H1 (cell line): ENCODE results near the gene RBP3. TPM values are rescaled to one million over a fixed set of nuclear protein-coding genes. Genes with fewer than 3 reads are reported as not detected.

ENCODE experiments used
- CTCF ChIA-PET: fragments of 300-600 bp; sonication (Branson Sonifier 250); formaldehyde crosslinking; loops from one replicate; lab custom pipeline; 2021; ENCODE audit not compliant: partially characterized antibody; lab: Charles Lee
- POLR2A ChIA-PET: fragments of 300-600 bp; sonication (Branson Sonifier 250); formaldehyde crosslinking; loops from one replicate; lab custom pipeline; 2021; ENCODE audit warnings: inconsistent platforms; ENCODE audit not compliant: partially characterized antibody; lab: Charles Lee
- DNase-seq, 2 experiments: peaks; one replicate each; pipeline versions ENCODE4 v3.0.0 to v3.0.0-alpha.2; 2010 to 2022; ENCODE audit warnings: low spot score in 2 of 2, low read depth in 1 of 2, mixed read lengths in 1 of 2
- FAIRE-seq: peaks from 2 replicates; lab custom pipeline; 2011; peaks lifted over from hg19 to GRCh38; lab: Jason Lieb, UNC
- H2AFZ ChIP-seq: 2 replicates; pipeline ENCODE4 v1.8.1; 2012; ENCODE audit warnings: low read length, inconsistent platforms
- H2AK5ac ChIP-seq: 2 replicates; pipeline ENCODE4 v1.6.1; 2013; ENCODE audit warnings: low read depth, low read length
- H2BK120ac ChIP-seq: replicated peaks from 2 replicates; pipeline ENCODE3; 2013; ENCODE audit warnings: low read depth, low read length, inconsistent platforms
- H2BK12ac ChIP-seq: 2 replicates; pipeline ENCODE4 v1.6.1; 2013; ENCODE audit warnings: low read depth, low read length
- H2BK15ac ChIP-seq: 2 replicates; pipeline ENCODE4 v1.6.1; 2013; ENCODE audit warnings: low read length
- H2BK20ac ChIP-seq: 2 replicates; pipeline ENCODE4 v1.6.1; 2013; ENCODE audit warnings: low read length
- H2BK5ac ChIP-seq: 2 replicates; pipeline ENCODE4 v1.6.1; 2013; ENCODE audit warnings: low read depth, low read length
- H3K14ac ChIP-seq: 2 replicates; pipeline ENCODE4 v1.6.1; 2013; ENCODE audit warnings: inconsistent platforms; ENCODE audit not compliant: insufficient read length
- H3K18ac ChIP-seq: 2 replicates; pipeline ENCODE4 v1.6.1; 2013; ENCODE audit warnings: low read length; ENCODE audit errors: extremely low read depth
- H3K23ac ChIP-seq: 2 replicates; pipeline ENCODE4 v1.6.1; 2013; ENCODE audit warnings: inconsistent platforms; ENCODE audit not compliant: insufficient read length
- H3K23me2 ChIP-seq: 2 replicates; pipeline ENCODE4 v1.6.1; 2013; ENCODE audit warnings: low read depth, low read length
- H3K27ac ChIP-seq: 2 replicates; pipeline ENCODE4 v1.6.1; 2011; ENCODE audit warnings: low read depth, low read length, inconsistent platforms
- H3K27me3 ChIP-seq, 4 experiments: replicated peaks in 1 of 4; 1 replicate in 1 of 4; 2 replicates in 3 of 4; pipeline versions ENCODE4 v1.6.1 to v1.8.1; 2011 to 2013; ENCODE audit warnings: low read length in 3 of 4, mild to moderate bottlenecking in 3 of 4, inconsistent platforms in 2 of 4, mixed read lengths in 2 of 4, moderate library complexity in 1 of 4; ENCODE audit not compliant: control insufficient read depth in 3 of 4, insufficient read depth in 3 of 4; ENCODE audit errors: extremely low read depth in 1 of 4
- H3K36me3 ChIP-seq, 4 experiments: 2 replicates each; pipeline versions ENCODE4 v1.6.1 to v1.8.1; 2011 to 2013; ENCODE audit warnings: mild to moderate bottlenecking in 4 of 4, low read length in 3 of 4, moderate library complexity in 2 of 4, control low read depth in 1 of 4, inconsistent platforms in 1 of 4; ENCODE audit not compliant: insufficient read depth in 4 of 4, control insufficient read depth in 2 of 4
- H3K4ac ChIP-seq: replicated peaks from 2 replicates; pipeline ENCODE3; 2013; ENCODE audit warnings: low read length, low read depth, mixed read lengths, inconsistent platforms; ENCODE audit not compliant: insufficient read length
- H3K4me1 ChIP-seq, 4 experiments: replicated peaks in 1 of 4; 1 replicate in 1 of 4; 2 replicates in 3 of 4; pipeline versions ENCODE4 v1.6.1 to v1.8.1; 2011 to 2013; ENCODE audit warnings: low read length in 3 of 4, inconsistent platforms in 2 of 4, mixed read lengths in 1 of 4; ENCODE audit not compliant: insufficient read depth in 4 of 4, control insufficient read depth in 3 of 4
- H3K4me2 ChIP-seq, 2 experiments: 2 replicates each; pipeline versions ENCODE4 v1.6.1 to v1.8.1; 2011 to 2013; ENCODE audit warnings: low read depth in 2 of 2, low read length in 2 of 2, control low read depth in 1 of 2, inconsistent platforms in 1 of 2, mild to moderate bottlenecking in 1 of 2; ENCODE audit not compliant: insufficient read depth in 1 of 2
- H3K4me3 ChIP-seq, 4 experiments: fragments of 200-600, 300-600 bp in 1 of 4; sonication (generic), shearing (Covaris generic), sonication (Bioruptor Twin) in 1 of 4; 2 replicates each; pipeline versions ENCODE4 v1.5.1 to v1.8.1; 2011 to 2016; ENCODE audit warnings: low read length in 4 of 4, low read depth in 3 of 4, control low read depth in 2 of 4, inconsistent platforms in 2 of 4, mild to moderate bottlenecking in 2 of 4, mixed read lengths in 1 of 4, moderate library complexity in 1 of 4; ENCODE audit not compliant: insufficient read depth in 2 of 4; ENCODE audit errors: extremely low read depth in 1 of 4
- H3K56ac ChIP-seq: replicated peaks from 2 replicates; pipeline ENCODE3; 2013; ENCODE audit warnings: low read depth, mild to moderate bottlenecking, mixed read lengths, low read length, inconsistent platforms; ENCODE audit not compliant: insufficient read length
- H3K79me1 ChIP-seq: 2 replicates; pipeline ENCODE4 v1.6.1; 2013; ENCODE audit warnings: low read depth, low read length, control low read depth
- H3K79me2 ChIP-seq, 2 experiments: 2 replicates each; pipeline versions ENCODE4 v1.6.1 to v1.8.1; 2012 to 2013; ENCODE audit warnings: low read length in 2 of 2, mild to moderate bottlenecking in 2 of 2, inconsistent platforms in 1 of 2; ENCODE audit not compliant: insufficient read depth in 2 of 2, control insufficient read depth in 1 of 2
- H3K9ac ChIP-seq, 4 experiments: replicated peaks in 1 of 4; 1 replicate in 1 of 4; 2 replicates in 3 of 4; pipeline versions ENCODE4 v1.6.1 to v1.8.1; 2011 to 2013; ENCODE audit warnings: low read depth in 3 of 4, low read length in 3 of 4, control low read depth in 2 of 4, mild to moderate bottlenecking in 2 of 4, moderate library complexity in 2 of 4, inconsistent platforms in 1 of 4; ENCODE audit errors: extremely low read depth in 1 of 4
- H3K9me3 ChIP-seq, 2 experiments: 2 replicates each; pipeline versions ENCODE4 v1.6.1 to v1.8.1; 2012 to 2013; ENCODE audit warnings: mild to moderate bottlenecking in 2 of 2, moderate library complexity in 2 of 2, control low read depth in 1 of 2, inconsistent platforms in 1 of 2, low read depth in 1 of 2, low read length in 1 of 2, mixed read lengths in 1 of 2; ENCODE audit not compliant: insufficient read depth in 2 of 2
- H4K20me1 ChIP-seq, 2 experiments: replicated peaks in 1 of 2; 2 replicates each; pipeline versions ENCODE3 to v1.8.1; 2011 to 2013; ENCODE audit warnings: inconsistent platforms in 2 of 2, low read length in 2 of 2, mild to moderate bottlenecking in 1 of 2; ENCODE audit not compliant: insufficient read depth in 2 of 2, control insufficient read depth in 1 of 2
- H4K5ac ChIP-seq: 2 replicates; pipeline ENCODE4 v1.6.1; 2013; ENCODE audit warnings: low read length, low read depth, mixed read lengths, inconsistent platforms; ENCODE audit not compliant: insufficient read length
- H4K8ac ChIP-seq: 2 replicates; pipeline ENCODE4 v1.8.0; 2013; ENCODE audit warnings: mild to moderate bottlenecking, moderate library complexity, low read length, inconsistent platforms; ENCODE audit not compliant: insufficient read depth; ENCODE audit errors: extremely low read depth
- H4K91ac ChIP-seq: replicated peaks from 2 replicates; pipeline ENCODE3; 2013; ENCODE audit warnings: low read length, mixed read lengths, inconsistent platforms; ENCODE audit not compliant: insufficient read length
- BRCA1 ChIP-seq: IDR thresholded peaks from 2 replicates; pipeline ENCODE4 v1.6.1; 2012; ENCODE audit warnings: low read depth, low read length, improper control_type of control experiment
- CBX5 ChIP-seq: fragments of 300-800, 300-1000 bp; sonication (generic); IDR thresholded peaks from 2 replicates; pipeline ENCODE4 v1.7.1; 2016; ENCODE audit warnings: antibody characterized with exemption, low read length, low read depth
- CHD1 ChIP-seq: IDR thresholded peaks from 2 replicates; pipeline ENCODE4 v1.6.1; 2012; ENCODE audit warnings: low read depth, low read length, improper control_type of control experiment
- FOSL1 ChIP-seq: IDR thresholded peaks from 2 replicates; pipeline ENCODE4 v1.6.1; 2011; ENCODE audit warnings: mild to moderate bottlenecking, low read depth, low read length, moderate library complexity; ENCODE audit not compliant: insufficient read depth
- HDAC2 ChIP-seq, 2 experiments: fragments of 300-600 bp in 1 of 2; sonication (generic) in 1 of 2; IDR thresholded peaks; 2 replicates each; pipeline ENCODE4 v1.6.1; 2011 to 2012; ENCODE audit warnings: low read depth in 2 of 2, low read length in 2 of 2, mild to moderate bottlenecking in 2 of 2, moderate library complexity in 2 of 2, borderline replicate concordance in 1 of 2, inconsistent platforms in 1 of 2
- KDM1A ChIP-seq: fragments of 200-600, 300-600 bp; sonication (generic); IDR thresholded peaks from 2 replicates; pipeline ENCODE4 v1.7.1; 2016; ENCODE audit warnings: mild to moderate bottlenecking, low read length, borderline replicate concordance
- KDM4A ChIP-seq: IDR thresholded peaks from one replicate; pipeline ENCODE4 v1.7.1; 2012; ENCODE audit warnings: low read depth, mild to moderate bottlenecking, moderate library complexity, low read length, inconsistent platforms; ENCODE audit not compliant: severe bottlenecking
- SAP30 ChIP-seq: fragments of 300-600 bp; sonication (generic); IDR thresholded peaks from 2 replicates; pipeline ENCODE4 v1.7.1; 2012; ENCODE audit warnings: low read length, moderate library complexity, mild to moderate bottlenecking, inconsistent platforms; ENCODE audit not compliant: insufficient read depth, insufficient replicate concordance
- TAF1 ChIP-seq: IDR thresholded peaks from 2 replicates; pipeline ENCODE4 v1.6.1; 2011; ENCODE audit warnings: mild to moderate bottlenecking, low read depth, low read length
- TBP ChIP-seq: IDR thresholded peaks from 2 replicates; pipeline ENCODE4 v1.6.1; 2011; ENCODE audit warnings: low read depth, low read length, improper control_type of control experiment
- TCF12 ChIP-seq: IDR thresholded peaks from 2 replicates; pipeline ENCODE4 v1.6.1; 2011; ENCODE audit warnings: low read depth, mild to moderate bottlenecking, low read length
- WGBS, 2 experiments: shearing (Covaris generic) in 1 of 2; methylation state at CpG; one replicate each; pipeline versions ENCODE4 v1.1.6 to v1.1.7; 2013 to 2015; ENCODE audit warnings: low lambda C conversion rate in 2 of 2, mixed read lengths in 2 of 2, inconsistent platforms in 1 of 2, low coverage in 1 of 2, missing lambda C conversion rate in 1 of 2; ENCODE audit not compliant: insufficient replicate concordance in 2 of 2, insufficient coverage in 1 of 2, insufficient read length in 1 of 2; ENCODE audit errors: extremely low coverage in 1 of 2, missing lambda C conversion rate in 1 of 2; 5-methylcytosine and 5-hydroxymethylcytosine counted together
- polyA plus RNA-seq, 7 experiments: library from polyadenylated mRNA; depleted of rRNA in 3 of 7; stranded (reverse) in 5 of 7; unstranded in 2 of 7; fragments of >200 nt in 5 of 7; fragments of 200-250 nt in 2 of 7; gene quantifications; 1 replicate in 5 of 7; 2 replicates in 1 of 7; 4 replicates in 1 of 7; pipeline versions ENCODE4 v1.2.1 to v1.2.3, GENCODE V29; 2011 to 2013; ENCODE audit warnings: missing spikeins in 2 of 7, mixed read lengths in 2 of 7
- total RNA-seq: library from RNA; stranded (reverse); fragmentation: NEBNext Ultra II Directional; extraction: Animal tissue kit (Norgen Biotek cat#: 25700); gene quantifications from 2 replicates; pipeline ENCODE4 v1.2.1, GENCODE V29; 2021
- TF ChIP-seq, protein P1 (sequence below): IDR thresholded peaks from 2 replicates; pipeline ENCODE4 v1.6.1; 2012; ENCODE audit warnings: inconsistent platforms

RBP3 gene
- total and polyA plus RNA-seq, 2 of the 8 experiments (the other 6 are each of a cell fraction or from before 2014, with no cell fraction given) = not detected

DNA sequence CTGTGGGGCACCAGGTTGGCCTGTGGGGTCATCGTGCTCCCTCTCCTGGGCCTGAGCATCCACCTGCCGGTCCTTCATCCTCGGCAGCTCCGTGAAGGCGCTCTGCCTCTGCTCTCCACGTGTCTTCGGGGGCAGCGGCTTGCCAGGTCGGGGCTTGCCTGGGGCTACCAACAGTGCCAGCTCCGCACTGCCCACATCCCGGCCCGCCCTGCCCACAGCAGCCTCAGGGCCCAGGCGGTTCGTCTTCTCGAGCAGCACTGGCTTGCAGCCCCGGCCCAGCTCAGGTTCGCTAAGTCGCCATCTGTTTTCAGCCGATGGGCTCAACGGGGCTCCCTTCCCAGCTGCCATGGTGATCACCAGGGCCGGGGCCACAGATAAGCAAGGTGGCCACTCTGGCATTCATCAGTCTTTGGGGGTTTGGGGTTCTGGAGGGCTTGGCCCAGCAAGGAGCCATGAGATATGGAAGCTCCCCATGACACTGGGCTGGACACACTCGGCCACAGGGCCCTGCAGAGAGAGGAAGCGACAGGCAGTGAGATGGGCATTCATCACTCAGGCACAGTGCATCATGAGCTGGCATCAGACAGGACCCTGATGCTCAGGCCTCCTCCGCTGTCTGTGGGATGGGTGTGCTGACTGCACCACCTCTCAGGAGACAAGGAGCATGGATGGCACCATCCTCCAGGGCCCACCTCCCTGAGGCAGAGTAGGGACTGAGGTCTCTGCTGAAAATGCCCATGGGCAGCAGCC lies 20.4 kb downstream of the RBP3 start:
- no peak for FAIRE-seq
- Histone ChIP-seq H3K4me3 (no peak overlapping the region), H3K23me2 (no peaks in the 10 kb centered on the region), H4K20me1 (peaks cover 0 to 1% of the 10 kb centered on the region in 2 experiments), H3K9ac (no peak overlapping the region), H3K14ac (no peak overlapping the region), H2BK15ac (no peak overlapping the region), H2BK120ac (no peak overlapping the region), H4K8ac (no peak overlapping the region), H3K23ac (no peak overlapping the region), H3K79me2 (no peaks in the 10 kb centered on the region), H2BK12ac (no peak overlapping the region), H3K18ac (no peak overlapping the region), H3K36me3 (no peaks in the 10 kb centered on the region), H2AFZ (no peak overlapping the region), H3K9me3 (no peaks in the 10 kb centered on the region), H2BK20ac (no peak overlapping the region), H2BK5ac (no peak overlapping the region), H3K4me1 (peaks cover 2 to 15% (median 8%) of the 10 kb centered on the region in 4 experiments; a peak in 6 of 7 replicates), H4K5ac (no peak overlapping the region), H3K79me1 (no peaks in the 10 kb centered on the region; the same call in 1 of the 2 replicates), H2AK5ac (no peak overlapping the region), H3K27me3 (no peaks in the 10 kb centered on the region), H3K56ac (no peak overlapping the region), H3K27ac (no peak overlapping the region), H3K4me2 (no peak overlapping the region), H4K91ac (no peak overlapping the region), H3K4ac (no peak overlapping the region)
- POLR2A ChIA-PET = interaction anchor here (0.7 kb wide), 1 partner anchor 8 kb away, joined by 3 read pairs; no protein-coding TSS in a partner anchor
- DNase-seq = no peak
- TF ChIP-seq, protein P1, sequence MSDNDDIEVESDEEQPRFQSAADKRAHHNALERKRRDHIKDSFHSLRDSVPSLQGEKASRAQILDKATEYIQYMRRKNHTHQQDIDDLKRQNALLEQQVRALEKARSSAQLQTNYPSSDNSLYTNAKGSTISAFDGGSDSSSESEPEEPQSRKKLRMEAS = no peak
- TF ChIP-seq TCF12 (no peak), TAF1 (no peak), CBX5 (no peak), TBP (no peak), HDAC2 (IDR thresholded peaks at IDR 0.05; ENCODE audit: borderline replicate concordance in 1 of 2, low read depth in 2 of 2, low read length in 2 of 2) (no peak), KDM4A (no peak), FOSL1 (no peak), SAP30 (no peak), BRCA1 (no peak), KDM1A (no peak), CHD1 (no peak)
- 90% methylated on average over 22 of the region's 24 CpGs; no CpG with 5 or more reads in 1 of the 2 experiments for WGBS, 2 experiments
- CTCF ChIA-PET = interaction anchor here (1.3 to 2.9 kb wide), 6 partner anchors 9 to 344 kb away, joined by 3 to 9 read pairs (median 6); no protein-coding TSS in a partner anchor
